ENCODE results near the gene PXDN.

The PXDN gene

DNA sequence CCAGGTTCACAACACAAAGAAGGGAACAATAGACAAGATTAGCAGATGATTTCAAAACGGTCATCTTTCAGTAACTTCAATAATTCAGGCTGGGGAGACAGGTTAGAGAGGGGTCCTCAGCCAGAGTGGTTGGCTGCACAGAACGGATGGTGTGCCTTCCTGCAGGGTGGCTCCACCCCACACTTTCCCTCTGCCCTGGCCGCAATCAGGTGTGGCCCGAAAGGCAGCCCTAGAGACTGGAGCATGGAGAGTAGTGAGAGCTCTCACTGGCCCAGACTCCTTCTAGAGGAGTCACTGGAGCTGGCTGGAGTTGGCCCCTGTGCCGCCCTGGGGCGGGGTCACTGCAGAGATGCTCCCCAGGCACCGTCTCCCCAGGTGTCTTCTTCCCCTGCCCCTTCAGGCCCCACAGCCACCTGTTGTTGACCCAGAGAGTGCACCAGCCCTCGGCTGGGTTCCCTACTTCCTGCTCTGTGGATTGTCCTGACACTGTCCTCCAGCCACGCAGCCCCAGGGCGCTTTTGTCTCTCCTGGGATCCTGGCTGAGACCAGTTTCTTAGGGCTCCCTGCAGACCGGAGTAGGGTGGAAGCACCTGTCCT is 126.8 kb downstream of the PXDN start:
- no peak for DNase-seq (ENCODE audit: low read depth in 2 of 2, low spot score in 1 of 2)

DNA sequence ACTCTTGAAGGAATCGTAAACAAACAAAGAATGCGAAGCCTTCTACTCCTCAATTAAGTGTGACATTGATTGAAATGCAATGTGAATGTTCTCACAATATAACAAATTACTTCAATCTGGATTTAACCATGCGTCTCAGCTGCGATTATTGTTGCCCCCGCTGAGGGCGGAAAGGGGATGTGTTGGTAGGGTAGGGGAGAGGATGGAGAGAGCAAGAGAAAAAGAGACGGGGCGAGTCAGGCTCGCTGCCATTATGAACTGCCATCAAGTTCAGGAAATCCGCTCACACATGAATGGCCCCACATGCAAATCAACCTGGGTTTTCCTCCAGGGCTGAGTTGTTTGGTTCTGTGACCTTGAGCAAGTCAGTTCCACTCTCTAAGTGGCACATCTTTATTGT is 129.8 kb downstream of the PXDN start:
- no peak for DNase-seq (ENCODE audit: low read depth in 2 of 2, low spot score in 1 of 2)

DNA sequence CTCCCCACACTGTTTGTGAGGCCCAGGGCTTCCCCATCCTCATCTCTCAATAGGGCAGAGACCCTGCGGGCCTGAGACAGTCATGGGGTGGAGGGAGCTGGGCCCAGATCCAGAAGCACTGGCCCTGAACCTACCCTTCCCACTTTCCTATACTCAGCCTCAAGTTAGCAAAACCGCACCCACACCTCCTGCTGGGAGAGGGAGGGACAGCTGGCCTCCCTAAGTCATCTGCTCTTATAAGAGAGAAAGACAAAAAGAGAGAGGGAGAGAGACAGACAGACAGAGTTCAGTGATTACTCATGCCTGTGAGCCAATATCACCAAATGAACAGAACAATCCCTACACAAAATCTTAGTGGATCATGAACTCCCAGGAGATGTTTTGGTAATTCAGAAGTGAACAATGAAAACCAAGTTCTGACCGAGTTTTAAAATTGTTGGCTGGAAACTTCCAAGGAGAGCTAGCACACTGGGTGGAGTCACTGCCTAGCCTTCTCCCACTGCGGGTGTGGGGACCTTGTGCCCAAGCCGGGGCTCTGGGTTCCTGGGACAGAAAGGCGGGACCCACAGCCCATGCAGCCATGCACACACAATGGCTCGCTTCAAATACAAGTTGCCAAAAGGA is 130.5 kb downstream of the PXDN start:
- DNase-seq (ENCODE audit: low read depth in 2 of 2, low spot score in 1 of 2) = no peak

DNA sequence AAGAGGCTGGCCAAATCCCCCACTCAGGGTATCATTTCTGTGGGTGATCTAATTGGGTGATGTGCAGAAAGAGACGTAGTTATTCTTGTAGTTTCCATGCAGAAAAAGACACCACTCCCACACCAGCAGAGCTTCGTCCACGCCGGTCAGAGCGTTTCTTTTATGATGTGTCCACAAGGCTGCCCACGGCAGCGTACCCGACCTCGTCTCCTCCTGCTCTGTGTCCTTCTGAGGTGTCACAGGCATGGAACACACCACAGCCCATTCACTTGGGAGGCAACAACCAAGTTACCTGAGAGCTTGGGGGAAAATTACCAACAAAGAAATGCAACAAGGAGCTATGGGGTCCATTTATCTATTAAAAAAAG is 131.3 kb downstream of the PXDN start:
- DNase-seq (ENCODE audit: low read depth in 2 of 2, low spot score in 1 of 2) = no peak

DNA sequence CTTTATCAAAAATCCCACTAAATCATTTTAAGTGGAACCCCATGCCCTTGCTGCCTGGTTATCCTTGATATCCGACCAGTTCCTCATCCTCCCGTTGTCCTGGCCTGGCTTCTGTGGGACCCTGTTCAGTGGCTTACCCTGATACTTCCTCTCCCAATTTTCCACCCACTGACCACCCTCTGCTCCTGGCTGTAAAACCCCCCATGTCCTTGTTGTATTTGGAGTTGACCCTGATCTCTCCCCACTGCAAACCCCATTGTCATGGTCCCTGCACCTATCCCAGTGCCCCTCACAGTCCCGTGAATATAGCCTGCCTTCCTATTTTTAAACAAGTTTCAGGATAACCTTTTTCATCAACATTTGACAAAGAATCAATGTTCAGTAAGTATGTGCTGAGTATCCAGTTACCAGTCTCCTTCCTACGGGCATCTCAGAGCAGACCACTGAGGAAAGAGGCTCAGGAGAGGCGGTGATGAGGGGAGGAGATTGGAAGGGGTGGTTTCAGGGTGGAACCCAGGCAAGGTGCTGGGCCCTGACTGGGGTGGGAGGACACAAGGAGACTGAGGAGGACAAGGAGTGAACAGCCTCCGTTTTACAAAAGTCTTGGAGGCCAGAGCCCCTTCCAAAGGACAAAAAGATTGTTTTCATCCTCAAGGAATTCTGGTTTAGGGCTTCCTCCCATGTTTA is 131.8 kb downstream of the PXDN start:
- DNase-seq (ENCODE audit: low read depth in 2 of 2, low spot score in 1 of 2) = no peak

DNA sequence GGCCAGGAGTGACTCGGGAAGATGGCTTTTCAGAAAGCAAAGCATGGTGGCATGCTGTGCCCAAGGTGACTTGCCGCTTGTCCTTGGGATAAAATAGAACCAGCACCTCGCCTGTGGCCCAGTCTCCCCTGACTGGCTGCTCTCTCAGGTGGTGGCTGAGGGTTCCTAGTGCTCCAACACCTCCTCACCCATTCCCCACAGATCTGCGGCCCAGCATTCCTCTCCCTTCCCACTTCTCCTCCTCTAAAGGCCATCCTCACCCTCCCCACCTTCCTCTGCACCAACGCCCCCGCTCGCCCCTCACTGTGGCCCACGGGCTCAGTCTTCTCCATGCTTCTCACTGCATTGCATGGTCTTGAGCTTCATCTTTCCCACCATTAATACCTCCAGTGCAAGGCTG is 132.4 kb downstream of the PXDN start:
- no peak for DNase-seq (ENCODE audit: low read depth in 2 of 2, low spot score in 1 of 2)

DNA sequence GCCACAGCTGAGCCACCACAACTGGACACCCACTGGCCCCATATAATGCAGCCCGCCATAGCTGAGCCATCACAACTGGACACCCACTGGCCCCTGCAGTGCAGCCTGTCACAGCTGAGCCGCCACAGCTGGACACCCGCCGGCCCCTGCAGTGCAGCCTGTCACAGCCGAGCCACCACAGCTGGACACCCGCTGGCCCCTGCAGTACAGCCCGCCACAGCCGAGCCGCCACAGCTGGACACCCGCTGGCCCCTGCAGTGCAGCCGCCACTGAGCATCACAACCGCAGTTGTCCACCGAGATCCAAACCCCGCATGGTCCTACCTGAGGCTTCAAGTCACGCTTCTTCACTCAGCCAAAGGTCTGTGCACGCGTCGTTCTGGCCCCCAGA is 134.2 kb downstream of the PXDN start:
- no peak for DNase-seq (ENCODE audit: low read depth in 2 of 2, low spot score in 1 of 2)

DNA sequence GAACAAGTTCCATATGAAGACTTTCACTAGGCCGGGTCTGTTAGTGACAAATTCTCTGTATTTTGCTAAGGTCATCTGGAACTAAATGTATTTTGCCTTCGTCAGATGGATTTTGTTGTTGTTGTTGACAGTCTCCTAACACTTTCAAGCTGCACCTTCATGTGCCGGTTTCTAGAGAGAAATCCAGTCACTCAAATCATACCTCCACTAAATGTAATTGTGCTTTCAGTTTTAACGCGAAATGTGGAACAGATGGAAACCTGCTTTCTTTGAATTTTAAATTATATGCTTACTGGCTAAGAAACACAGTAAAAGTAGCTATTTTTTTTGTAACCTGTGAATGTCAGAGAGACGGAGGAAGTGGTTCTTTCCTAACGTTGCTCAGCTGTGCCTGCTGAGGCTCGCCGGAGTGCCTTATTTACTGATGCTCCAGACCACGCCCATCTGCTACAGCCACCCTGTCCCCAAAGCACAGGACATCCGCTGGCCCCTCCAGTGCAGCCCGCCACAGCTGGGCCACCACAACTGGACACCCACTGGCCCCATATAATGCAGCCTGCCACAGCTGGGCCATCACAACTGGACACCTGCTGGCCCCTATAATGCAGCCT is 134.7 kb downstream of the PXDN start:
- DNase-seq (ENCODE audit: low read depth in 2 of 2, low spot score in 1 of 2) = no peak

DNA sequence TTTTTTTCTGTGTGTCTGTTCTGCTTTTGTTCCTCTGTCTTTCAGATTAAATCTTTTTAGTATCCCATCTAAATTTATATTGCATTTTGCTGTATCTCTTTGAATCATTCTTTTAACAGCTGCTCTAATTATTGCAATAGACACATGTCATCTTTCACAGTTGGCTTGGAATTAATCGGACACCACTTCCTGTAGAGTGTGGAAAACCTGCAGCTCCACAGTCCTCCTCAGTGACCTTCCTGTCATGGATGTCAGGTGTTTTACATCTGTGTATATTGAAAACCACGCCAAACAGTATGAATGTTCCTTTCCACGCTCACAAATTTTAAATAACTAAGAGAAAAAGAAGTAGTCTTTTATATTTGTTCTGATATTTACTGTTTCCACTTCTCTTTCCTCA is 135.3 kb downstream of the PXDN start:
- DNase-seq (ENCODE audit: low read depth in 2 of 2, low spot score in 1 of 2) = no peak

DNA sequence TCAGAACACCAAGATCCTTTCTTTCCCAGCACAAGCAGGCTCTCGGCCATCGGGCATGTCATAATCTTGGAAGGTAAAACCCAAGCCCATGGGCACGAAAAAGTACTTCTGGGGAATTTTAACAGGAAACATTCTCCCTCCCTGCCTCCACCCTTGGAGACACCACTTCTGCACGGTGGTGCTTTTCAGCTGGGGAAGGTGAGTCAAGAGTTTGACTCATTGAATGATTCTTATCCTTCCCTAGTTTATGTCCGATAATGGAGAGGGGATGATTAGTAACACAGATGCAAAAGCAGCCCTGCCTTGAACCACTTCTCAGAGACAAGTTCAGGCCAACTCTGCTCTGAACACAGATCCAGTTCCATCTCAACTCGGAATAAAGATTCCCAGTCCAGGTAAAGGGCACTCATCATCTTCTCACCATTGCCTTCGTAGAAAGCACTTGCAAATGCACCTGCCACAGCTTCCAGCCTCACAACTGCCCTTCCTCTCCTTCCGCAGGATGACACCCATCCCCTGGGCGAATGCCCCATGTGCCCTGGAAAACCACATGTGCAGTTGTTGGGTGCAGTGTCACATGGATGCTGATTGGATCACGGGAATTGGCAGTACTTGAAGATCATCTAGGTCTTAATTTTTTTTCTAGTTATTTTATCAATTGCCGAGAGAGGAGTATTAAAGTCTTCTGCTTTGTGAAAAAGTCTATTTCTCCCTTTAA is 136.2 kb downstream of the PXDN start:
- DNase-seq (ENCODE audit: low read depth in 2 of 2, low spot score in 1 of 2) = no peak

DNA sequence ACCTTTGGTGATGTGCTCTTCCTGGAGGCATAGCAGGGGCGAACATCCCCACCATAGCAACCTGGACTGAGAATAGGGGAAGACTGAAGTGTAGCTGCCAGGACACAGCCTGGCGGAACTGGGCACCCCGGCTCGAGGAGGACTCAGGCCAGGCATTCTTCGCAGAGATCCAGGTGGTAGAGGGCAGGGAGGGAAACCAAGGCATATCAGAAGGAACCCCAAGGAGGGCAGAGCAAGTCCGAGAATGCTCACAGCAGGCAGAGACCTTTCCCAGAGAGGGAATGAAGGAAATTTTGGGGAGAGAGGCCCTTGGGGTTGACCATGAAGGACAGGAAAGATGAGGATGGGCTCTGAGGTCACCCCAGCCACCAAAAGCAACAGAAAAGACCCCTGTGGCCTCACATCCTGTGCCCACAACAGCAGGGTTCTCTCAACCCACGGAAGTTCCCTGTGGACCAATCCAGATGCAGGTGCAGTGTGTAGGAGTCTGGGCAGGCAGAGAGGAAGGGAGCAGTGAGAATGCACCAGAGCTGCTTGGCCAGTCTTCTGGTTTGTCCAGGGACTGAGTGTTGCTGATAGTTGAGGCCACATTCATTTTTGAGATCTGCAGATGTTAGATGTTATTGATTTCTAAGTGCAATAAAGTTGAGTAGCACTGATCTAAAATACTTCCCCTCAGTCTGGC is 136.9 kb downstream of the PXDN start:
- DNase-seq (ENCODE audit: low read depth in 2 of 2, low spot score in 1 of 2) = no peak

DNA sequence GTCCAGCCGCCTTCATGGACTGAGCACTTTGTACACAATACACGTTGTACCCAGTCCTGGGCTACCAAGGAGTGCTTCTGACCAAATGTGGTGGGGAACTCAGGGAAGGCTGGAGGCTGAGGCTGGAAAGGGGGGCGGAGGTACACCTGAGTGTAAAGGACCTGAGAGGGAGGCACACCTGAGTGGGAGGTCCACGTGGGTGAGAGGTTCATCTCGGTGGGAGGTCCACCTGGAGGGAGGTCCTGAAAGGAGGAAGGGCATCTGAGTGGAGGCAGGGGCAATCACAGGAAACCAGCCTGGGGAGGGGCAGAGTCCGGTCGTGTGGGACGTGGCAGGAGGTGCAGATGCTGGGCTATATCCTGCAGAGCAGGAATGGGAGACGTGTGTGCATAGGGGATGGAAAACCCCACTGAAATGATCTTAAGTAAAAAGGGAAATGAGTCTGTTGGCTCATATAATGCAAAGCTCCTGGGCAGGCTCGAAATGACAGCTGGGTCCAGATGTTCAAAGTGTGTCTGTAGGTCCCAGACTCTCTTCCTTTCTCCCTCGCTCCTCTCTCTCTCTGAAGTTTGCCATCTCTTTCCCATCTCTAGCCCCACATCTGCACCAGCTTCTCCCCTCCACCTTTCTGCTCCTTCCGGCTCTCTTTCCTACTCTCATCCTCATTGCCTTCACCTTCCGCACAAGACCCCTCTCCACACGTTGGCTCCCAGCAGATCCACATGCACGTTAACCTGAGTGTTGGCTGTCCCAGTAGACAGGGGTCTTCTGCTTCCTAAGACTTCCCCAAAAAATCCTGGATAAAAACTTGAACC is 137.7 kb downstream of the PXDN start:
- DNase-seq (ENCODE audit: low read depth in 2 of 2, low spot score in 1 of 2) = no peak

DNA sequence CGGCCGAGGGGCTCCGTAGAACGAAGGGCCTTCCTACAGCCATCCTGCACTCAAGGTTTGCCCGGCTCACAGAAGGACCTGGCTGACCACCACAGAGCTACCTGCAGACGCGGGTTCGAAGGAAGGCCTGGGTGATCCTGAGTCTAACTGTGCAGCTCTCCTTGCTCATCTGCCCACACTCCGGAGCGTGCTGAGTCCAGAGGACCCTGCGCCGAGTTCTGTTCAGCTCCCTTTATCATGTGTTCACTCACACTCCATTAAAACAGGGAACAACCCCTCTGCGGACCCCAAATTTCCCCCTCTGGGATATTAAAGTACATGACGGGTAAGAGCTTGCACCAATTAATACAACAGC is 138.3 kb downstream of the PXDN start:
- no peak for DNase-seq (ENCODE audit: low read depth in 2 of 2, low spot score in 1 of 2)

DNA sequence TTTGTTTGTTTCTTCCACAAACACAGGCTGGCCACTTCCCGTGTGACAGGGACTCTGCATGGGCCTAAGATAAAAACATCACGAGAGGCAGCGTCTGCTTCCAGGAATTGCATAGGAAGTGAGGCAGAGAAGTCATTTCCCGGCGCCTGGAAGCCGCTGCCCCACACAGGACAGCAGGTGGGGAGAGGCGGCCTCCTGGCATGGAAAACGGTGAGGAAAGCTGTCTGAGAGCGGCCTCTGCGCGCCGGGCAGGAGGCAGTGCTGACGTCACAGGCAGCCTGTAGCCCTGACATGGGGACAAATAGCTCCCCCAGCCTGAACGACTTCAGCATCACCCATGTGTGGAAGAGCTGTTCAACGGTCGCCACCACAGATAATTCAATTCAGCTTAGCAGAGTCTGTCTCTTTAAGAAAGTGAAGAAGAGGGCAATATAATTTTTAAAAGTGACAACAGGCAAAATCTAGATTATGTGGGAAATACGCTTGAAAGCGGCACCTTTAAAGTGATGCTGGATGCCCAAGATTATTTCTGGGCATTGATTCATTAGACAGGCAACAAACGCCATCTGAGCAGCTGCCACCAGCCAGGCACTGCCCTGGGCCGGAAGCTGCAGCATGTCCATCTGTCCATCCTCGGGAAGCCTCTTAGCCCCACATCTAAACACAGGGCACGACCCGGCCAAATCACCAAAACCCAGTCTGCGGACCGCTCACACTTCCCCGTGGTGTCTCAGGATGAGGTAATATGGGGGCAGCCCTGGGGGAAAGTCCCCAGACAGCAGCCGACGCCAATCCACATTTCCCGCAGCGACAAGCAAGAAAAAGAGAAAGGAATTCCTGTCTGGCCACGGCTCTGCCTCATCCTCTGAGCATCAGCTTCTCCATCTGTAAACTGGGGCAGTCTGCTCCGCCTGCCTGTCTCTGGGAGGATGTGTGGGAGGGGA is 138.9 kb downstream of the PXDN start:
- DNase-seq (ENCODE audit: low read depth in 2 of 2, low spot score in 1 of 2) = no peak

DNA sequence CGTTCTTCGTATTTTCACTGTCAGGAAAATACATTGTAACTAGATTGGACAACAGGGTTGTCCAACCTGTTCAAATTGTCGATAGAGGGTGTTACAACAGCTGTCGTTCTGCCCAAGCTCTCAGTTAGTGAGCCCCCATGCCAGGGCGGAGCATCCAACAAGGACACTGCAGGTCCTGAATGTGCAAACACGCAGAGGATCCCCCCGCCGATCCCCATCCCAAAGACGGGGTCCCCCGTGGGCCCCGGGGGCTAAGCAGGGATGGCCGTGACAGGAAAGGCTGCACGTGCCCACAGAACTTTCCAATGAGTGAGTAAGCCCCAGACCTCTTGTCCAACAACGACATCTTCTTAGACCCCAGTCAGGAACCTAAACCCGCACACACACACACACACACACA is 140.8 kb downstream of the PXDN start:
- no peak for DNase-seq (ENCODE audit: low read depth in 2 of 2, low spot score in 1 of 2)

DNA sequence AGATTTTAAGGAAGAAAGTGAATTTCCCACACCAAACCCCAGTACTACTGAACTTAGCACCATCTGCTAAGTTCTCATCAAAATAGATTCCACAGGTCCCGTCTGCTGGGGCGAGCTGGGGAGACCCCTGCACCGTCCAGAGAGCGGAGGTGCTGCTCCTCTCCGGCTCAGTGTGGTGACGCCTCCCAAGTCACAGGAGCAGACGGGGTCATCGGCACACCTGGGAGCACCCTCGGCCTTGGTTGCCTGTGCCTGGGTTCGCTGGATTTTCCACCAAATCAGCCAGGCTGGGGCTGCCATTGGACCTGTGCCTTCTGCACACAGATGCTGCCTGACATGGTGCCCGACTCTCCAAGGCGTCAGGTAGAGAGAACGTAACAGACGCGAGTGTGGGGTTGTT is 141.3 kb downstream of the PXDN start:
- DNase-seq (ENCODE audit: low read depth in 2 of 2, low spot score in 1 of 2) = no peak

DNA sequence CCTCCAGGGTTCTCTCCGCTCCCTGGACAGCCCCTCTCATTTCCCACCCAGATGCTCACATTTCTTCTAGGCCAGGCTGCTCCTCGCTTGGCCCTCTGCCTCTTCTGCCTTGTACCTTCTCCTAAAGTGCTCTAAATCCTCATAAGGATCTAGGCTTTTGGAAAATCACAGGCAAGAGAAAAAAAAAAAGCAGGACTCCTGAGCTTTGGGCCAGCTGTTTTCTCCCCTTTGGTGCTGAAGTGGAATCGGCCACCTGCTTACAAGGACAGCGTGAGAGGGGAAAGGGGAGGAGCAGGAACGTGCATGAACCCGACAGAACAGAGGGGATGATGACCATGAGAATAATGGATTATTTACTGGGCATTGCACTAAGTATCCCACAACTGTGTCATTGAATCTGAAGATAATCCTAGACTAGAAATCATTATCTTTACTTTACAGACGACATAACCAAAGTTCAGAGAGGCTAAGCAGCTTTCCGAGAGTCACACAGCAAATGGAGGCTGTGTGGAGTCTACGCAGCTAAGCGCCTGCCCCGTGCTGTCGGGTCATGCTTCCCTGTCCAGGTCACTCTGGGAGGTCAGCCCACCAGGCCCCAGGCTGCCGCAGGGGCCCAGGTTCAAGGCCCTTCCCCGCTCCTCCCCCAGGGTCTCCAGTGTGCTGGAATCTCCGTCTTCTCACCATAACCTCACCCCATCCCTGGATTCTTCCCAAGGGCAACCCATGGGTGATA is 141.9 kb downstream of the PXDN start:
- DNase-seq (ENCODE audit: low read depth in 2 of 2, low spot score in 1 of 2) = no peak

DNA sequence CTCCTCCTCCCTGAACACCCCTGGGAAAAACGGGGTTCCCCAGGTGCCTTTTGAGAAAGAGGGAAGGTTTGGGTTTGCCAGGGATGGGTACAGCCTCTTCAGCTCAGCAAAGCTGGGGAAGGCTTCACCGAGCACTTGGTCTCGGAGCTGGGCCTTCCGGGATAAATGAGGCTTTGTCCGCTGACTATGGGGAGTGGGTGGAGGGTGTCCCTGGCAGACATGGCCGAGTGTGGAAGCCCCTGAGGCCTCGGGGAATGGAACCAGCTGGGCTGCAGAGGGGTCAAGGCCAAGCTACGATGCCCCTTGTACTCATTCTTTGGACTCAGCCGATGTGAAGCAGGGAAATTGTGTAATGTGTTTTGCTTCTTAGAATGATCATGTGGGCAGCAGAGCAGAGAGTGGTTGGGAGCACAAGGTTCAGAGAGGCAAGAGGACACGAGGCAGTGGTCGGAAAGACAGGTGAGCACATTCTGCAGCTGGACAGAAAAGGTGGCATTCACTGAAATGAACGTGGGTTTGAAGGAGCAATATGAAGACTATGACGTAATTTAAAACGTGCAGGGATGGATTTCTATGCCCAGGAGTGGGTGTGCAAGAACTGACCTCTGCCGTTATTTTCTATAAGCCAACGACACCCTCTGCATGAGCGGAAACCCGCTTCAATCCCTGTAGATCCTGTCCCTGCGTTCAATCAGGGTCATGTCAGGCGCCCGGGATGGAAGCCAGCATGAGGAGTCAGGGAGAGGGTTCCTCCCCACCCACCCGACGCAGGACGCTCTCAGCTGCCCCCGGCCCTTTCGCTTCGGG is 142.6 kb downstream of the PXDN start:
- no peak for DNase-seq (ENCODE audit: low read depth in 2 of 2, low spot score in 1 of 2)
